ENCODE results near the gene SRSF5.

GRCh38 chr14:69807192-69807591 lies 40.2 kb downstream of the SRSF5 start:
- TF ChIP-seq CTCF (IDR thresholded peaks at IDR 0.05) (no peak), EZH2 (IDR thresholded peaks at IDR 0.05; ENCODE audit: borderline replicate concordance, insufficient read depth, low read depth, low read length, poor library complexity, severe bottlenecking) (no peak)
